ENCODE data around the gene C2orf49.
A peak's percentile ranks its signal among the peaks of the same experiment; 100 is the strongest.

Gene C2orf49

GRCh38 chr2:105384216-105384615 lies 46.9 kb downstream of the C2orf49 start:
- DNase-seq, result no peak

GRCh38 chr2:105384861-105385260 lies 47.5 kb downstream of the C2orf49 start:
- no peak for DNase-seq

- no peak for DNase-seq
Observed at GRCh38 chr2:105385731-105386540, 48.6 kb downstream of the C2orf49 start.

- no peak for DNase-seq
Observed at GRCh38 chr2:105387225-105387624, 49.9 kb downstream of the C2orf49 start.

- DNase-seq, result peak; percentile 94
Observed at GRCh38 chr2:105388971-105389381, 51.6 kb downstream of the C2orf49 start.

- no peak for DNase-seq
Observed at GRCh38 chr2:105390454-105390853, 53.1 kb downstream of the C2orf49 start.

GRCh38 chr2:105391058-105391627 lies 53.8 kb downstream of the C2orf49 start:
- peak; percentile 71 for DNase-seq

- DNase-seq, result no peak
Observed at GRCh38 chr2:105391763-105392662, 54.7 kb downstream of the C2orf49 start.

GRCh38 chr2:105393373-105394055 lies 56.2 kb downstream of the C2orf49 start:
- DNase-seq, result peak; percentile 69

GRCh38 chr2:105394951-105395611 lies 57.7 kb downstream of the C2orf49 start:
- DNase-seq, result no peak

- DNase-seq, result no peak
Observed at GRCh38 chr2:105395691-105396090, 58.4 kb downstream of the C2orf49 start.

- peak; percentile 94 for DNase-seq
Observed at GRCh38 chr2:105396254-105397024, 59.1 kb downstream of the C2orf49 start.

- no peak for DNase-seq
Observed at GRCh38 chr2:105397025-105397722, 59.8 kb downstream of the C2orf49 start.

- no peak for DNase-seq
Observed at GRCh38 chr2:105397953-105398335, 60.6 kb downstream of the C2orf49 start.

GRCh38 chr2:105398336-105399206 lies 61.2 kb downstream of the C2orf49 start, which contains the start of gene FHL2:
TSS of gene FHL2 (minus strand) at chr2:105399051. CDS start at chr2:105386516, 12,535 bp downstream.
- DNase-seq, result peak; percentile 87

Data from fibroblast of skin of scalp (primary cell).